ENCODE measurements around the gene NDUFV1.

NDUFV1 gene

DNA sequence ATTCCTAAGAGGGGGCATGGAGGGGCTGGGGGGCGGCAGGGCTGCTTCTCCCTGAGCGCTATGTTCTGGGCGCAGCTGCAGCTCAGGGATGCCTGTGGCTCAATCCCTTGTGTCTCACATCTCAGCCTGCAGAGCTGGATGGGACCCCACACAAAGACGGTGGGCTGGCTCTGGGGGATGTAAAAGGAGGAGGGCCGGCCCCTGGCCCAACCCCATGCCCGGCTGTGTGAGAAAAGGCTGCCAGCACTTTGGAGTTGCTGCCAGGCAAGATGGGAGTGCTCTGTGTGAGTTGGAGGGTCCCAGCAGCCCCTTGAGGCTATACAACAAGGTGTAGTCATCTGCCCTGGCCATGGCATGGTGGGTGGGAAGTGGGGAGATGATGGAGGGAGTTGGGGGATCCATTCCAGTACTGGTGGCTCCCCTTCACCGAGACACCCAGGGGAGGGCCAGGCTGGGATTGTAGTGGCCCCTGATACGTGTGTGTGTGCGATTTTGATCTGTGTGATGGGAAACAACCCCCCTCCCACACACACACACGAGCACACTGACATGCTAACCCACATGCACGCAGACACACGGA lies 34.1 kb downstream of the NDUFV1 start:
- DNase-seq (ENCODE audit: low spot score), result no peak

DNA sequence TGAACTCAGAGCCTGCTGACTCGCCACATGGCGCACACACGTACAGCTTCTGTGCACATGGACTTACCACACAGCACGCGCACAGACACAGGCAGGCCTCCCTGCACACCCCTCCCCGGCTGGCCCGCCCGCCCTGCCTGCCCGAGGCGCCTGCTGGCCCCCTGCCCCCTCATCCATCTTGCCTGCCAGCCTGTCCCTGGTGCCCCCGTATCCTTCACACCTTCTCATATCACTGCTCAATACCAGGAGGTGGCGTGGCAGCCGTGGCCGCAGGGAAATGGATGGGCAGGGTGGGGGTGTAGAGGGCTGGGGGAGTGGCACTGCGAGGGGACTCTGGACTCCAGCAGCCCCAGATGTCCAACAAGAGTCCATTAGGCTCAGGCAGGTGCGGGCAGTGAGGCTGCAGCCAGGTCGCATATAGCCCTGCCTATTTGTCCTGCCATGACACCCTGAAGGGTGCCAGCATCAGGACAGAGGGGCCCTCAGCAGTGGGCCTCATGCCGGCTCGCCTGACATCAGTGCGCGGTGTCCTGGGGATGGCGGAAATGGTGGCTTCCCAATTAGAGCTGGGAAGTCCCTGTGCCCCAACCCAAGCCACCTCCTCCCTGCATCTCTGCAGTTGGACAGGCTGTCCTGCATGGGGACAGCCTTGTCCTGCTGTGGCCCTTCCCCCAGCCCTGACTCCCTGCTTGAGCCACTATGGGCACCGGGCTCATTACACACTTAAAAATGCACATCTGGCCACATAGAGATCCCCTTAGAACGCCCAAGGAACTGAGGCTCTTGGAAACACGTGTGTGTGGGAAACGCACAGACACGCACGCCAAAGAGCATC lies 34.8 kb downstream of the NDUFV1 start:
- DNase-seq (ENCODE audit: low spot score), result no peak

DNA sequence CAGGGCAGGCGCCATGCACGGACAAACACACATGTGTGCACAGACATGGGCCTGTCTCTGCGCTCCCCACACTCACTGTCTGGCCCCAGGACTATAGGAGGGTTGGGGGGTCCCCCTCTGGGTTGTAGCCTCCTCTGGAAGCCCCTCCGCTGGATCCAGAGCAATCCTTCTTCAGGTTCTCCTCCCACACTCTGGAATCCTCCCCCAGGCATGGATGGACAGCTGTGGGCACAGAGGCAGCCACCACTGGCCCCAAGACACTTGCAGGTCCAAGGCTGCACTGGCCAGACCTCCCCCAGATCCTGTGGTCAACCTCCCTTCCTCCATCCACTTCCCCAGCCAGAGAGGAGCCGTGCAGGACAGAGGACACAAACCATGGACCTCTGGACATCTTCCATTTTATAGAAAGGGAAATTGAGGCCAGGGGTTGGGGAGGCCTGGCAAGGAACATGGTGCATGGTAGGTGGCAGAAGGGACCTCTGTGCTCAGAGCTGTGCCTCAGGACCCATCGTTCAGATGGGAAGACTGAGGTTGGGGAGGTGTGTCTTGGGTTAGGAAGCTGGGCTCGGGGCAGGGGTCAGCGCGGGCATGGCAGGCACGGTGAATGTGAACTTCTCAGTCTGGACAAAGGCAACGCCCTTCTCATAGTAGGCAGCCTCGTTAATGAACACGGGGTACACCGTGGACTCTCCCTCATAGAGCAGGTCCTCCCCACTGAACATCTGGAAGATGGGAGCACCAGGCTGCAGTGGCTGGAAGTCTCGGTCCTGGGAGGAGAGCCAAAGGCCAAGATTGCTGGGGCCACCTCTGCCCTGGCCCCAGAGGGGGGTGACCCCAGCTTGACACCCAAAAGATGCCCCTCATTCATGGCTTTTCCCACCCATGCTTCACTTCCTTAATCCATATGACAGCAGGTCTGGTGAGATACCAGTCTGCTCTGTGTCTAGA lies 35.7 kb downstream of the NDUFV1 start:
- no peak for DNase-seq (ENCODE audit: low spot score)

DNA sequence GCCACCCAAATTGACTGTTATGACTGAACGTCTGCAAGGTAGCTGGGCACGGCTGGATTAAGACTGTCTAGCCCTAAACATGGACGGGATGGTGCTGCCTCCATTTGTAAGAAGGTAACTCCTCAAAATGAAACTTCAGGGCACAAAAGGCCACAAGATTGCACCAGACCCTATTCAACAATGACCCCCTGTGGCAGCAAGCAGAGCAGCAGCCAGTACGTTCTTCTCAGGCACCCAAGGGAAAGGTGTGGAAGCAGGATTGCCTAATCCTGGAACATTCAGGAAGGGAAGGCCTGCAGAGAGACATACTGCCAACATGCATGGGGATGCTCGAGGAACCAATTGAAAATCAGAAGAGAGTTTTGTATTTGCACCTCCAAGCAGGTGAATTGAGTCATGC lies 37.3 kb downstream of the NDUFV1 start:
- peak; percentile 95 for DNase-seq (ENCODE audit: low spot score)

DNA sequence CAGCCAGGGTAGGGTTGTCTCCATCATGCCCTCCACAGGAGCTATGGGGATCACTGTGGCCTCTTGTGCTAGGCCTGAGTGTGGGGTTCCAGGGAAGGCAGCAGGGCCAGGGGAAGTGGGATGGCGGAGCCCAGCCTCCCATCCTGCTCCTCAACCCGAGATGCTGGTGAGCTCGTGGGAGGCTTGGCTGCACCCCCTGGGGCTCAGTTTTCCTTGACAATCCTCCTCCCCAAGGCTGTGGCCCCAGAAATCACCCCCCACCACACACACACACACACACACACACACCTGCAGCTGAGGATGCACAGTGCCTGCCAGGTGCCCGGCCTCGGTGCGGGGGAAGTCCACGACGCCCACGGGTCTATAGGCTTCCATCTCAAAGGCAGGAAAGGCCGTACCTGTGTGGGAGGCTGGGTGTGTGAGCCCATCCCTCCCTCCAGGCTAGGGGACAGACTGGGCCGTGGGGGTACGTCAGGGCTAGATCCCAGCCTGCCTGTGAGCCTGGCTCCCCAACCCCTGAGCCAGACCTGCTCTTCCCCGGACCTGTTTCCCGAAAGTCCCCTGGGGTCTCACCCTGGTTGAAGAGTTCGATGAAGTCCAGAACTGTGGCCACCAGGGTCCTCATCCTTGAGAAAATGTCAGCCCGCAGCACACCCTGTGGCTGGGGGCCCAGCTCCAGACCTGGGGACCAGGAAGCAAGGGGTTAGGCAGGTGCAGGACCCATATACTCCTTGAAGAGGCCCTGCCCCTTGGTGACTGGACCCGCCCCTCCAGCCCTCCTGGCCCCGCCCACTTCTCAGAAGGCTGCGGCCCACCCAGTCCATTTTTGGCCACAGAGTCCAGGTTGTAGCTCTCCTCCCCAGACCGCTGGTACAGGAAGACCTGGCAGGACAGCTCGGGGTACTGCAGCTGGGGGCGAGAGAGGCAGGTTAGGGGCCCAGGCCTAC lies 38.0 kb downstream of the NDUFV1 start:
- no peak for DNase-seq (ENCODE audit: low spot score)

DNA sequence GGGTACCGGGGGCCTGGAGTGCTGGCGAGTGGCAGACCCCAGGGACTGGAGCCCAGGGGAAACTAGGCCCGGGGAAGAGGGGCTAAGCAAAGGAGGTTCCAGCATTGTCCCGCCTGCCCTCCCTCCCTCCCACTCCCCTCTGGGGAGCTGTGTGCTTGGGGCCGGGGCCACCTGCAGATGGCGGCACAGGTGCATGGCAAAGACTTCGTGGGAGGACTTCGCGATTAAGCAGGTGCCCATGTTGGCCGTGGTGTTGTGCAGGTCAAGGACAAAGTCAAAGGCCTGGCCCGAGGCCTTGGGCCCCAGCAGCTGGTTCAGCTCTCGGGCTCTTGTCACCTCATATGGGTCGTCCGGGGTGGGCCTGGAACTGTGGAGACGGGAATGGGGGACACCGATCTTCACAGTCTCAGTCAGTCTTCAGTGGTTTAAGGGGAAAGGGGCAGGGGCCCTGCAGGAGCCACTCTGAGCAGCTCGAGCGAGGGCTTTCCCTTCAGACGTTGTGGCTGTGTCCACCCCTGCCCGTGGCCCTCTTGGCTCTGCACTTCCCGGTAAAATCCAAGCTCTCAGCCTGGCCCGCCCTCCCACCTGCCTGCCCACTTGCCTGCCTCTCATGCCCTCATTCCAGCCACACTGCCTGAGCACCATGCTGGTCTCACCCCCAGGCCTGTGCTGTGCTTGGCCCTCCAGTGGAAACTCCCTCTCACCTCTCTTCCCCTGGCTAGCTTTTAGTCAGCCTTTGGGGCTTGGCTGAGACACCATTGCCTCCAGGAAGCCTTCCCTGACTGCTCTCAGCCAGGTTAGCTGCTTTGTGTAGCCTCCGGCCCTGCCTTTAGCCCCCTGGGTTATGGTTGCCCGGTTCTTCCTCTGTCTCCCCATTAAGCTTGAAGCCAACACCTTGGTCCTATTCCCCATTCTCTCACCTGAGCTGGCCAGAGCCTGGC lies 39.1 kb downstream of the NDUFV1 start:
- DNase-seq (ENCODE audit: low spot score), result no peak

DNA sequence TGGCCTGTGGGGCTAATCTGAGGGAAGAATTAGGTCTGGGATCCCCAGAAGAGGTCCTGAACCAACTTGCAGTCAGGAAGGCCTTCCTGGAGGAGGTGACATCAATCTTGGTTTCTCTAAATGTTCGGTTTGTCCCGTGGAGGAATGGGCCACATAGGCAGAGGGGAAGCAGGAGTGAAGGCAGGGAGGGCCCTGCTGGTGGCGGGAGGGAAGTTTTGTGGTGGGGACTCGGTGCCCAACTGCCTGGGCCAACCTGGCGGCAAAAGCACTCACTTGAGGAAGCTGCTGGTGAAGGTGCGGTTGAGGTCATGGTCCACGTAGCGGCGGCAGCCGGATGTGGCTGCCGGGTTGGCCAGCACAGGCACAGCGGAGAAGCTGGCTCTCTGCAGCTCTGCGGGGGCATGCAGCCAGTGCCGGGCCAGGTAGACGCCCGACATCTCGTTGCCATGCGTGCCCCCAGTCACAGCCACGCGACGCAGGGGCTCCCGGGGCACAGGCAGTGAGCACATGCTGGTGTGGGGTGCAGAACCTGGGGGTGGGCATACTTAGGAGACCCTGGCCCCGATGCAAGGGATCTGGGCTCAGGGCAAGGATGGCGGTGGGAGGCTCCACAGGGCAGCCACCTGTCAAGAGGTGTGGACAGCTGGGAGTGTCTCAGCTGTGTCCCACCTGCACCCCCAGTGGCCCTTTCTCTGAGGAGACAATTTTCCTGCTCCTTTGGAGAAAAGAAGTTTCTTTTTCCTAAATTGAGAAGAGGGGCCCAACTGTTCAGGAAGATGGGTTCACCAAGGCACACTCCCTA lies 40.0 kb downstream of the NDUFV1 start:
- DNase-seq (ENCODE audit: low spot score), result no peak

DNA sequence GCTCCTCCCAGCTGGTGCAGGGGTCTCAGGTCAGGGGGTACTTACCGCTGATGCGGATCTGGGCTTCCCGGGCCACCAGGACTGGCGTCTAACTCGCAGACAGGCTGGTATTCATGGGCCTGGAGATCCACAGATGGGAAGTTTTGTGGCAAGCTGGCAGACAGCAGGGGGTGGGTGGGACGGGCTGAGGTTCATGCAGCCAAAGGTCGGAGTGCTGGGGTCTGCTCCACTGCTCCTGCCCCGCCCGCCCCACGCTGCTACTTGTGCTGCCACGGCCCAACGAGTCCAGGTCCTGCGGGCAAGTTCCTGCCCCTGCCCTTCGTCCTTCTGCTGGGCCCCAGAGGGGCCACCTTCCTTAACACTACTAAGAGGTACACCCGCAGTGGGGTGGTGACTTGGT lies 40.7 kb downstream of the NDUFV1 start:
- DNase-seq (ENCODE audit: low spot score), result no peak

DNA sequence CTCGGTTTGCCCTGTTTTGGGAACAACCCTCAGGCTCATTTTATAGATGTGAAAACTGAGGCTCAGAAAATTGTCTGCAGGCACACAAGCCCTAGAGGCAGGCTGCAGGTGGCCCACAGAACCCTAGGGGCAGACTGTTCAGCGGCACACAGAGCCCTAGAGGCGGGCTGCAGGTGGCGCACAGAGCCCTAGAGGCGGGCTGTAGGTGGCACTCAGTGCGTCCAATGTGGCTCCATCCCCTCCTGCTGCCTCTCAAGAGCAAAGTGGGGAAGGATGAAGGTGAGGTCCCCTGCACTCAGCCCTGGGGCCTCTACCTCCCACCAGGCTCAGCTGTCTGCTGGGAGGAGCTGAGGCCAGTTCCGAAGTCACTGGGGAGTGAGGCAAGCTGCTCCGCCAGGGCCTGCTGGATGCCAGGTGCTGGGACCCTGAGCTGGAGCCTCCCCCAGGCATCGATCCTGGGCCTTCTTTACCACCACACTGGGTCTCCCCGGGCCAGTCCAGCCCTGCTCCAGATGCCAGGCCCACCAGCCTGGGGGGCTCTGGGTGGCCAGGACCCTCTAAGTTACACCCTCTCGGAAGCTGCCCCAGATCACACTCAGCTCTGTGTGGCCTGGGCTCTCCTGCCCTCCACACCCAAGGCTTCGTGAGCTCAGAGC lies 41.5 kb downstream of the NDUFV1 start:
- DNase-seq (ENCODE audit: low spot score), result no peak

DNA sequence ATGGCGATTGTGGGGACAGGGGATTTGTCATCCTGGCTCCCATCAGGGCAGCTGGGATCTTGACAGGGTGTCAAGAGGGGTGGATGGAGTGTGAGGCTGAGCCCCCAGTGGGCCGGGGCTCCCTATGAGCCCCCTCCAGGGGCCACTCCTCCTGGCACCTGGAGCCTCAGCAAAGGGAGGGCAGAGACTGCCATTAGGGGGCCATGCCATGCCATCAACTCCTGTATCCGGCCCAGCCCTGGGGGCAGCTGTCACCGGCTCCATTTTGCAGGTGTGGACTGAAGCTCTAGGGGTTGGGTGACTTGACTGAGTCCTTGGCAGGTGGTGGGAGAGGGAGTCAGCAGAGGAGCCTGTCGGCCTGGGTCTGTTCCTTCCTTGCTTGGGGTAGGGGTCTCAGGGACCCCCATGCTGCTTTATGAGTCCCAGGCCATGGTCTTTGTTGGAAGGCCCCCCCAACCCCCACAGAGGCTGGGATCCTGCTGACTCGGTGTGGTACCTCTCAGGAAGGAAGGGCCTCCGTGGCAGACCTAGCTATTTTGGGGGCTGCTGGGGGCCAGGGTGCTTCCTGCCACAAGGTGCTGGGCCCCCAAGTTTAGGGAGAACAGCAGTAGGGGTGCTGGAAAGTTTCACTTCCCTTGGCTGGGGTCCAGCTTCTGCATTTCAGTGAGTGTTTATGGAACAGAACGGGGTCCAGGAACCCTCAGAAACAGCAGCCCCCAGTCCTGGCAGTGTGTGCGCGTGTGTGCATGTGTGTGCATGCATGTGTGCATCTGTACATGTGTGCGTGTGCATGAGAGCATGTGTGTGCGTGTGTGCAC lies 42.3 kb downstream of the NDUFV1 start:
- no peak for DNase-seq (ENCODE audit: low spot score)

DNA sequence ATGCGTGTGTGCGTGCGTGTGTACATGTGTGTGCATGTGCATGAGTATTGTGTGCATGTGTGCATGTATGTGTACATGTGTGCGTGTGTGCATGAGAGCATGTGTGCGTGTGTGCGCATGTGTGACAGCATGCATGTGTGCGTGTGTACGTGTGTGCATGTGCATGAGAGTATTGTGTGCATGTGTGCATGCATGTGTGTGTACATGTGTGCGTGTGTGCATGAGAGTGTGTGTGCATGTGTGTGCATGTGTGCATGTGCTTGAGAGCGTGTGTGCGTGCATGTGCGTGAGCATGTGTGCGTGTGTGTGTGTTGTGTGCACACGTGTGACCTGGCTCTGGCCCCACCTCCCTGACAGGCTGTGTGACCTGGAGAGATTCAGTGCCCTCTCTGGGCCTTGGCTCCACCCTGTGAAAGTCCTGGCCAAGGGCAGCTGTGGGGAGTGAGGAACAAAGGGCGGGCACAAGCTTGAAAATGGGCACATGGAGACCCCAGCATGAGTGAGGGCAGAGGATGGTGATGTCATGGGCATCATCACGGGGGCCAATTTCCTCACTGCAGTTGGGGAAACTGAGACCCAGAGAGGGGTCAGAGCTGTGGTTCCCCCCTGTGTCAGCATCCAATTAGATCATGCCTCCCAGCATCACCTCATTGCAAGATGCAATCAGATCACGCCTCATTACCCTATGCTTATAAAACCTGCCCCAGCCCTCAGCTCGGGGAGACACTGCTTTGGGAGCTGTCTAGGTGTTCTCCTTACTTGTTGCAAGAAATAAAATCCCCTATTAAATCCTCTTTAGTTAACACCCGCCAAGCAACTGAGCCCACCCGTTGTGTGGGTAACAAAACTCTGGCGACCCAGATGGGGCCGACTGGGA lies 43.1 kb downstream of the NDUFV1 start:
- no peak for DNase-seq (ENCODE audit: low spot score)

DNA sequence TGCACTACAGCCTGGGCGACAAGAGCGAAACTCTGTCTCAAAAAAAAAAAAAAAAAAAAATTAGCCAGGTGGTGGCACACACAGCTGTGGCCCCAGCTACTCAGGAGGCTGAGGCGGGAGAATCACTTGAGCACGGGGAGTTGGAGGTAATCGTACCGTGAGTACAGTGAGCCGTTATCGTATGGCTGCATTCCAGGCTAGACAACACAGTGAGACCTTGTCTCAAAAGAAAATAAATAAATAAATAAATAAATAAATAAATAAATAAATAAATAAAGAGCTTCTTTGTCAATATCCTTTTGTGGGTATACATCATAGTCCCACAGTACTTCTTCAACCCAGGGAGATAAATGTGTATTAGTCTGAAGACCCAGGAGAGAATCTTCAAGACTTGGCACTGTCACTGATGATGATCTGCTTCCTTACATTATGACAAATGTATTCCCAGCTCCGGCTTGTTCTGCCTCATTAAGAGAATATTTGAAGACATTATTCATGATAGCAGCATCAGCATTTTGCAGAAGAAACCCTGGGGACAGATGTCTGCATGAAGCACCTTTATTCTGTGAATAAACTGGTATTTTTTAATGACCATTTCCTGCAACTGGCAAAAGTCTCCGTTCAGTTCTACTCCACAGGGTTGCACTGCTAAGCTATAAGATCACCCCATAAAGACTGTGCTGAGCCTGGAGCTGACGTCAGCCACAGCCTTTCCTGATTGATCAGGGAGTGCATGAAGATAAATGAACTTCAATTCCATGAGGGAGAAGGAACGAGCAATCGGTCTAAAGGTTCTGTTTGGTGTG lies 45.4 kb downstream of the NDUFV1 start:
- DNase-seq (ENCODE audit: low spot score), result no peak

DNA sequence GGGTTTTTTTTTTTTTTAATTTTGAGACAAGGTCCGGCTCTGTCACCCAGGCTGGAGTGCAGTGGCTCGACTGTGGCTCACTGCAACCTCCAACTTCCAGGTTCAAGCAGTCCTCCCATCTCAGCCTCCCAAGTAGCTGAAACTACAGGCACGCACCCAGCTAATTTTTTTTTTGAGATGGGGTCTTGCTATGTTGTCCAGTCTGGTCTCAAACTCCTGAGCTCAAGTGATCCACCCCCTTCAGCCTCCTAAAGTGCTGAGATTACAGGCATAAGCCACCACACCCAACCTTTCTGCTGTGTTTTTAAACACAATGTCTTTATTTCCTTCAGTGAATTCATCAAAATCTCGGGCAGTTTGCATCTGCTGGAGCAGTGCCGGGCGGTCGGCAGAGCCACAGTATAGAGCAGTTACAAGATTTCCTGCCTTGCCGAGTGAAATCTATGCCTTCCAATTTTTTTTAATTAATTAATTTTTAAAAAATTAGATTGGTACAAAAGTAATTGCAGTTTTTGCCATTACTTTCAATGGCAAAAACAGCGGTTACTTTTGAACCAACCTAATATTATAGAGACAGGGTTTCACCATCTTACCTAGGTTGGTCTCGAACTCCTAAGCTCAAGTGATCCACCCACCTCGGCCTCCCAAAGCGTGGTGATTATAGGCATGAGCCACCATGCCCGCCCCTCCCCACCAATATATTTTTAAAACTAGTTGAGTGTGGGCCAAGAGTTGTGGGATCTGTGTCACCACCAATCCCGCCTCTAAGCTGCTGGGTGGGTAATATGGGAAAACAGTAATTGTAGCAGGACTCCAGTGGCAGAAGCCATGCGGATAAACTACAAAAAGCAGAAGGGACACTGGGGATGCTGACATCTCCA lies 46.5 kb downstream of the NDUFV1 start:
- no peak for DNase-seq (ENCODE audit: low spot score)

DNA sequence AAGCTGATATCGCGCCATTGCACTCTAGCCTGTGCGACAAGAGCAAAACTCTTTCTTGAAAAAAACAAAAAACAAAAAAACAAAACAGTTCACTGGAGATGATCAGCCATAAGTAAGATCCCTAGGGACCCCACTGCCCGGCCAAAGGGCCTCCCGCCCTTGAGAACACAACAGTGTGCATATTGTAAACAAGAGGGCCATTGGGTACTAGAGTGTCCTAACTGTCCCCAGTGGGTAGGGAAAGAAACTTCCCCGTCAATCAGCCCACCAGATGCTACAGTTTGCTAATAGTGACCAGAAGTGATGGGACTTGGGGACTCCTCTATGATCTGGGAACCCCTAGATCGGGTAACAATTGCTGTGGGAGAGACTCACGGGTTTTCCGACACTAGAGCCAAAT lies 47.5 kb downstream of the NDUFV1 start:
- DNase-seq (ENCODE audit: low spot score), result no peak

DNA sequence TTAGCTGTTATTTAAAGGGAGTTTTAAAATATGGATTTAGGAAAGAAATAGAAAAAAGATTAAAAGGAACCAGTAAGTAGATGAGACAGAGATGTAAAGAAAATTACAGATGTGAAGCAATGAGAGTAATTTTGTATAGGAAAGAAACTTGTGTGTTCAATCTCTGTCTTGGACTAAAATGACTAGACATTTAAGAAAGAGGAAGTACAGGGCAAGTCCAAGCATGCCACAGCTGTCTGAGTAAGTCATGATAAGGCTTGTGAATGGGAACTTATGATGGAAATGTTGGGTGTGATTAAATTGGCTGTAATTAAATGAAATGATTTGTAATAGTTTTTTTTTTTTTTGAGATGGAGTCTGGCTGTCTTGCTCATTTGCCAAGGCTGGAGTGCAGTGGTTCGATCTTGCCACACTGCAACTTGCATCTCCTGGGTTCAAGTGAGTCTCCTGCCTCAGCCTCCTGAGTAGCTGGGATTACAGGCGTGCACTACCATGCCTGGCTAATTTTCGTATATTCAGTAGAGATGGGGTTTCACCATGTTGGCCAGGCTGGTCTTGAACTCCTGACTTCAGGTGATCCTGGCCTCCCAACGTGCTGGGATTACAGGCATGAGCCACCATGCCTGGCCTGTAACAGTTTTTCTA lies 49.7 kb downstream of the NDUFV1 start:
- DNase-seq (ENCODE audit: low spot score), result no peak
